ENCODE data around the gene TMEM260.

TMEM260 gene

GRCh38 chr14:56579345-56580220 is at the start of gene TMEM260:
TMEM260 (plus strand) TSS chr14:56579798; CDS start chr14:56579915, 117 bp downstream.
- DNase-seq: peak; percentile 94

- no peak for DNase-seq
Observed at GRCh38 chr14:56532546-56532945, 47.1 kb upstream of the TMEM260 start.

GRCh38 chr14:56534656-56535055 is 44.9 kb upstream of the TMEM260 start:
- DNase-seq: no peak

GRCh38 chr14:56539862-56540261 is 39.7 kb upstream of the TMEM260 start:
- no peak for DNase-seq

GRCh38 chr14:56543436-56543835 is 36.2 kb upstream of the TMEM260 start:
- DNase-seq: no peak

- no peak for DNase-seq
Observed at GRCh38 chr14:56549721-56550120, 29.9 kb upstream of the TMEM260 start.

GRCh38 chr14:56552615-56553014 is 27.0 kb upstream of the TMEM260 start:
- no peak for DNase-seq

- no peak for DNase-seq
Observed at GRCh38 chr14:56554301-56554700, 25.3 kb upstream of the TMEM260 start.

- no peak for DNase-seq
Observed at GRCh38 chr14:56555921-56556570, 23.6 kb upstream of the TMEM260 start.

- DNase-seq: no peak
Observed at GRCh38 chr14:56559182-56559581, 20.4 kb upstream of the TMEM260 start.

- DNase-seq: no peak
Observed at GRCh38 chr14:56561606-56562005, 18.0 kb upstream of the TMEM260 start.

- DNase-seq: no peak
Observed at GRCh38 chr14:56562883-56563282, 16.7 kb upstream of the TMEM260 start.

GRCh38 chr14:56569174-56569573 is 10.4 kb upstream of the TMEM260 start:
- no peak for DNase-seq

GRCh38 chr14:56570295-56570694 is 9.3 kb upstream of the TMEM260 start:
- no peak for DNase-seq

- DNase-seq: no peak
Observed at GRCh38 chr14:56580221-56580711, 668 bp downstream of the TMEM260 start.

- no peak for DNase-seq
Observed at GRCh38 chr14:56581041-56581727, 1.6 kb downstream of the TMEM260 start.

GRCh38 chr14:56585461-56586084 is 6.0 kb downstream of the TMEM260 start:
- no peak for DNase-seq

GRCh38 chr14:56587701-56588100 is 8.1 kb downstream of the TMEM260 start:
- DNase-seq: peak; percentile 6

GRCh38 chr14:56590535-56590960 is 10.9 kb downstream of the TMEM260 start:
- no peak for DNase-seq

GRCh38 chr14:56592746-56593544 is 13.3 kb downstream of the TMEM260 start:
- DNase-seq: no peak

- no peak for DNase-seq
Observed at GRCh38 chr14:56594428-56594827, 14.8 kb downstream of the TMEM260 start.

GRCh38 chr14:56598519-56598918 is 18.9 kb downstream of the TMEM260 start:
- DNase-seq: no peak

Data from NCI-H1092 (cell line).